ENCODE results near the gene BGLAP. TPM values are rescaled to one million over a fixed set of nuclear protein-coding genes. Genes with fewer than 3 reads are reported as not detected.

BGLAP gene
- total RNA-seq, 2 donors from 2014 or later = 1.1 to 3.7 TPM

GRCh38 chr1:156248323-156248683, 6.3 kb downstream of the BGLAP start:
- no peaks in the 10 kb centered on the region for H3K9me3 ChIP-seq (ENCODE audit: control insufficient read depth, low read length, poor library complexity, severe bottlenecking)
- ATAC-seq = no peak
- H3K4me1 Mint-ChIP-seq = peaks cover 28% of the 10 kb centered on the region
- no peaks in the 10 kb centered on the region for H3K27me3 Mint-ChIP-seq
- H3K36me3 Mint-ChIP-seq (ENCODE audit: low read depth) = peaks cover 8% of the 10 kb centered on the region
- no peak overlapping the region for H3K4me3 Mint-ChIP-seq
- DNase-seq = no peak
- no peak overlapping the region for H3K27ac Mint-ChIP-seq

GRCh38 chr1:156249593-156249992, 7.6 kb downstream of the BGLAP start:
- Mint-ChIP-seq H3K27ac (no peak overlapping the region), H3K4me3 (no peak overlapping the region), H3K4me1 (peaks cover 34% of the 10 kb centered on the region), H3K36me3 (ENCODE audit: low read depth) (peaks cover 15% of the 10 kb centered on the region), H3K27me3 (no peaks in the 10 kb centered on the region)
- H3K9me3 ChIP-seq (ENCODE audit: control insufficient read depth, low read length, poor library complexity, severe bottlenecking) = no peaks in the 10 kb centered on the region
- ATAC-seq = no peak
- DNase-seq = no peak

- ATAC-seq (no peak), DNase-seq (no peak)
- peaks cover 15% of the 10 kb centered on the region for H3K36me3 Mint-ChIP-seq (ENCODE audit: low read depth)
- no peak overlapping the region for H3K4me3 Mint-ChIP-seq
- H3K27me3 Mint-ChIP-seq = no peaks in the 10 kb centered on the region
- peak overlapping the region; percentile 57 for H3K27ac Mint-ChIP-seq
- no peaks in the 10 kb centered on the region for H3K9me3 ChIP-seq (ENCODE audit: control insufficient read depth, low read length, poor library complexity, severe bottlenecking)
- H3K4me1 Mint-ChIP-seq = peaks cover 22% of the 10 kb centered on the region
These were observed 9.5 kb downstream of the BGLAP start for GRCh38 chr1:156251527-156251926.

GRCh38 chr1:156253634-156254033, 11.7 kb downstream of the BGLAP start:
- peak overlapping the region; percentile 90 for H3K27ac Mint-ChIP-seq
- ATAC-seq (no peak), DNase-seq (no peak)
- H3K27me3 Mint-ChIP-seq = no peaks in the 10 kb centered on the region
- H3K9me3 ChIP-seq (ENCODE audit: control insufficient read depth, low read length, poor library complexity, severe bottlenecking) = no peaks in the 10 kb centered on the region
- peaks cover 15% of the 10 kb centered on the region for H3K36me3 Mint-ChIP-seq (ENCODE audit: low read depth)
- no peak overlapping the region for H3K4me3 Mint-ChIP-seq
- H3K4me1 Mint-ChIP-seq = peaks cover 20% of the 10 kb centered on the region

GRCh38 chr1:156257711-156258110, 15.7 kb downstream of the BGLAP start:
- H3K9me3 ChIP-seq (ENCODE audit: control insufficient read depth, low read length, poor library complexity, severe bottlenecking) = no peaks in the 10 kb centered on the region
- Mint-ChIP-seq H3K27ac (no peak overlapping the region), H3K4me1 (peaks cover 12% of the 10 kb centered on the region), H3K36me3 (ENCODE audit: low read depth) (peaks cover 17% of the 10 kb centered on the region), H3K4me3 (no peak overlapping the region), H3K27me3 (no peaks in the 10 kb centered on the region)
- no peak for DNase-seq
- no peak for ATAC-seq

- H3K4me1 Mint-ChIP-seq = peaks cover 4% of the 10 kb centered on the region
- H3K4me3 Mint-ChIP-seq = no peak overlapping the region
- no peak for ATAC-seq
- H3K9me3 ChIP-seq (ENCODE audit: control insufficient read depth, low read length, poor library complexity, severe bottlenecking) = no peaks in the 10 kb centered on the region
- peaks cover 13% of the 10 kb centered on the region for H3K36me3 Mint-ChIP-seq (ENCODE audit: low read depth)
- no peak for DNase-seq
- H3K27ac Mint-ChIP-seq = no peak overlapping the region
- no peaks in the 10 kb centered on the region for H3K27me3 Mint-ChIP-seq
These were observed 16.9 kb downstream of the BGLAP start for GRCh38 chr1:156258859-156259258.

- H3K4me1 Mint-ChIP-seq = peaks cover 2% of the 10 kb centered on the region
- no peak overlapping the region for H3K4me3 Mint-ChIP-seq
- ATAC-seq = no peak
- no peak overlapping the region for H3K27ac Mint-ChIP-seq
- DNase-seq = no peak
- peaks cover 13% of the 10 kb centered on the region for H3K36me3 Mint-ChIP-seq (ENCODE audit: low read depth)
- H3K27me3 Mint-ChIP-seq = no peaks in the 10 kb centered on the region
- H3K9me3 ChIP-seq (ENCODE audit: control insufficient read depth, low read length, poor library complexity, severe bottlenecking) = no peaks in the 10 kb centered on the region
These were observed 17.8 kb downstream of the BGLAP start for GRCh38 chr1:156259805-156260204.

- ATAC-seq (no peak), DNase-seq (no peak)
- Mint-ChIP-seq H3K27me3 (no peaks in the 10 kb centered on the region), H3K4me1 (peaks cover 5% of the 10 kb centered on the region), H3K36me3 (ENCODE audit: low read depth) (peaks cover 18% of the 10 kb centered on the region), H3K27ac (no peak overlapping the region), H3K4me3 (no peak overlapping the region)
- H3K9me3 ChIP-seq (ENCODE audit: control insufficient read depth, low read length, poor library complexity, severe bottlenecking) = no peaks in the 10 kb centered on the region
These were observed 18.9 kb downstream of the BGLAP start for GRCh38 chr1:156260896-156261295.

GRCh38 chr1:156262461-156263287, 20.7 kb downstream of the BGLAP start:
- H3K9me3 ChIP-seq (ENCODE audit: control insufficient read depth, low read length, poor library complexity, severe bottlenecking) = no peaks in the 10 kb centered on the region
- H3K36me3 Mint-ChIP-seq (ENCODE audit: low read depth) = peaks cover 25% of the 10 kb centered on the region
- peaks cover 11% of the 10 kb centered on the region for H3K4me1 Mint-ChIP-seq
- ATAC-seq (no peak), DNase-seq (no peak)
- no peaks in the 10 kb centered on the region for H3K27me3 Mint-ChIP-seq
- no peak overlapping the region for H3K4me3 Mint-ChIP-seq
- no peak overlapping the region for H3K27ac Mint-ChIP-seq

- no peak overlapping the region for H3K4me3 Mint-ChIP-seq
- H3K27ac Mint-ChIP-seq = no peak overlapping the region
- DNase-seq (no peak), ATAC-seq (no peak)
- H3K9me3 ChIP-seq (ENCODE audit: control insufficient read depth, low read length, poor library complexity, severe bottlenecking) = no peaks in the 10 kb centered on the region
- peaks cover 25% of the 10 kb centered on the region for H3K36me3 Mint-ChIP-seq (ENCODE audit: low read depth)
- H3K4me1 Mint-ChIP-seq = peaks cover 11% of the 10 kb centered on the region
- no peaks in the 10 kb centered on the region for H3K27me3 Mint-ChIP-seq
These were observed 21.3 kb downstream of the BGLAP start for GRCh38 chr1:156263288-156263655.

GRCh38 chr1:156266051-156266450, 24.1 kb downstream of the BGLAP start:
- H3K27ac Mint-ChIP-seq = no peak overlapping the region
- H3K27me3 Mint-ChIP-seq = no peaks in the 10 kb centered on the region
- H3K36me3 Mint-ChIP-seq (ENCODE audit: low read depth) = peaks cover 21% of the 10 kb centered on the region
- no peak for ATAC-seq
- H3K9me3 ChIP-seq (ENCODE audit: control insufficient read depth, low read length, poor library complexity, severe bottlenecking) = no peaks in the 10 kb centered on the region
- no peak for DNase-seq
- H3K4me3 Mint-ChIP-seq = no peak overlapping the region
- H3K4me1 Mint-ChIP-seq = peaks cover 10% of the 10 kb centered on the region

- peaks cover 24% of the 10 kb centered on the region for H3K36me3 Mint-ChIP-seq (ENCODE audit: low read depth)
- no peaks in the 10 kb centered on the region for H3K9me3 ChIP-seq (ENCODE audit: control insufficient read depth, low read length, poor library complexity, severe bottlenecking)
- ATAC-seq (no peak), DNase-seq (no peak)
- H3K4me3 Mint-ChIP-seq = no peak overlapping the region
- peaks cover 14% of the 10 kb centered on the region for H3K4me1 Mint-ChIP-seq
- no peaks in the 10 kb centered on the region for H3K27me3 Mint-ChIP-seq
- H3K27ac Mint-ChIP-seq = no peak overlapping the region
These were observed 26.4 kb downstream of the BGLAP start for GRCh38 chr1:156268336-156268735.

- H3K27me3 Mint-ChIP-seq = no peaks in the 10 kb centered on the region
These were observed 28.3 kb downstream of the BGLAP start for GRCh38 chr1:156270314-156270713.

GRCh38 chr1:156276532-156276931, 34.5 kb downstream of the BGLAP start:
- ATAC-seq = no peak
- H3K36me3 Mint-ChIP-seq (ENCODE audit: low read depth) = peaks cover 18% of the 10 kb centered on the region
- peak overlapping the region; percentile 27 for H3K27ac Mint-ChIP-seq
- no peak overlapping the region for H3K4me3 Mint-ChIP-seq
- no peaks in the 10 kb centered on the region for H3K9me3 ChIP-seq (ENCODE audit: control insufficient read depth, low read length, poor library complexity, severe bottlenecking)
- peaks cover 27% of the 10 kb centered on the region for H3K4me1 Mint-ChIP-seq
- no peaks in the 10 kb centered on the region for H3K27me3 Mint-ChIP-seq
- no peak for DNase-seq

More at GRCh38 chr1:156270314-156270713, 28.3 kb downstream of the BGLAP start:
- peaks cover 16% of the 10 kb centered on the region for H3K4me1 Mint-ChIP-seq
- no peaks in the 10 kb centered on the region for H3K9me3 ChIP-seq (ENCODE audit: control insufficient read depth, low read length, poor library complexity, severe bottlenecking)
- H3K27ac Mint-ChIP-seq = no peak overlapping the region
- no peak overlapping the region for H3K4me3 Mint-ChIP-seq
- ATAC-seq (no peak), DNase-seq (no peak)
- peaks cover 23% of the 10 kb centered on the region for H3K36me3 Mint-ChIP-seq (ENCODE audit: low read depth)

Data from T-helper 17 cell (primary cell).